Omental fat pad (tissue), 4 donors: Measurements from ENCODE around the gene MAML1. TPM values are rescaled to one million over a fixed set of nuclear protein-coding genes. Genes with fewer than 3 reads are reported as not detected.

Experiments used
- ATAC-seq: fragments of 150-250 bp; one replicate; pipeline ENCODE4 v1.9.1; 2016; ENCODE audit warnings: mild to moderate bottlenecking, moderate library complexity; ENCODE audit not compliant: low FRiP score
- DNase-seq: peaks from one replicate; pipeline ENCODE4 v3.0.0-alpha.2; 2019; ENCODE audit warnings: low spot score
- CTCF ChIP-seq, 3 donors: fragments of 450-650 bp; IDR thresholded peaks; one replicate each; pipeline ENCODE4 v1.5.1; 2016 to 2017; ENCODE audit warnings: antibody characterized with exemption in 3 of 3, mild to moderate bottlenecking in 3 of 3, moderate library complexity in 2 of 3
- total RNA-seq, 4 donors: library from RNA; depleted of rRNA; stranded (reverse); fragments of >200 nt; gene quantifications; one replicate each; pipeline ENCODE4 v1.1.0, GENCODE V29; 2016

Gene MAML1
- total RNA-seq, 4 donors from 2014 or later: 12.6 to 28.1 (median 21.1) TPM

- no peak for TF ChIP-seq CTCF (IDR thresholded peaks at IDR 0.05)
- peak; percentile 28 for ATAC-seq
- no peak for DNase-seq
Observed at GRCh38 chr5:179805529-179806249, 73.1 kb downstream of the MAML1 start.

GRCh38 chr5:179806250-179807048, 73.8 kb downstream of the MAML1 start, which contains the start of gene MGAT4B:
Gene MGAT4B, minus strand, starts transcription at chr5:179806866. Its CDS starts 283 bp downstream, at chr5:179806583.
- peak; percentile 87 for ATAC-seq
- no peak for DNase-seq
- no peak for TF ChIP-seq CTCF (IDR thresholded peaks at IDR 0.05)

- no peak for ATAC-seq
Observed at GRCh38 chr5:179812135-179812825, 79.7 kb downstream of the MAML1 start.

GRCh38 chr5:179812997-179813607, 80.5 kb downstream of the MAML1 start:
- no peak for TF ChIP-seq CTCF (IDR thresholded peaks at IDR 0.05)
- ATAC-seq (no peak), DNase-seq (no peak)

More at GRCh38 chr5:179812135-179812825, 79.7 kb downstream of the MAML1 start:
- no peak for TF ChIP-seq CTCF (IDR thresholded peaks at IDR 0.05)
- no peak for DNase-seq

- ATAC-seq (no peak), DNase-seq (no peak)
- TF ChIP-seq CTCF (IDR thresholded peaks at IDR 0.05): no peak
Observed at GRCh38 chr5:179814090-179814489, 81.5 kb downstream of the MAML1 start.

- TF ChIP-seq CTCF (IDR thresholded peaks at IDR 0.05): no peak
- ATAC-seq: no peak
- no peak for DNase-seq
Observed at GRCh38 chr5:179815491-179816249, 83.0 kb downstream of the MAML1 start.
